Inferior parietal cortex (tissue), 1 donor: ENCODE data around the gene POLR2H.

Source experiments
- DNase-seq: peaks from one replicate; pipeline ENCODE4 v3.0.0-alpha.2; 2016; ENCODE audit errors: extremely low spot score

POLR2H gene

DNA sequence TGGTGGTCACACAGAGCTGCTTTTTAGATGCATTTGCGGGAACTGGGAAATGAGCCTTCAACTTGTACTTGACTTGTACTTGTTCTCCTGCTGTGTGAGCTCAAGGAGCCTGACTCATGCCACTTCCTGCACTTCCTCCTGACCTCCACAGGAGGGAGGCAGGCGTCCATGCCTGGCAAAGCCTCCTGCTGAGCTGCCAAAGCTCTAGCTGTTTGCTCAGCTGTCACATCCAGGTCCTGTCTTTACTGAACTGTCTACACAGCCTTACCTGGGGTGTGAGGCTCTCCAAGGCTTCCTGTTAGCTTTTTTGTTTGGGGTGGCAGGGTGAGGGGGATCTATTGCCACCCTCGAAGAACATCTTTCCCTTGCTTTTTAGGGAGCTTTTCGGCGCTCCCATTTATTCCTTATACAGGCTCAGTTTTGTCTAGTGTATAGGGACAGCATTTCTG is 10.1 kb downstream of the POLR2H start:
- peak; percentile 84 for DNase-seq

DNA sequence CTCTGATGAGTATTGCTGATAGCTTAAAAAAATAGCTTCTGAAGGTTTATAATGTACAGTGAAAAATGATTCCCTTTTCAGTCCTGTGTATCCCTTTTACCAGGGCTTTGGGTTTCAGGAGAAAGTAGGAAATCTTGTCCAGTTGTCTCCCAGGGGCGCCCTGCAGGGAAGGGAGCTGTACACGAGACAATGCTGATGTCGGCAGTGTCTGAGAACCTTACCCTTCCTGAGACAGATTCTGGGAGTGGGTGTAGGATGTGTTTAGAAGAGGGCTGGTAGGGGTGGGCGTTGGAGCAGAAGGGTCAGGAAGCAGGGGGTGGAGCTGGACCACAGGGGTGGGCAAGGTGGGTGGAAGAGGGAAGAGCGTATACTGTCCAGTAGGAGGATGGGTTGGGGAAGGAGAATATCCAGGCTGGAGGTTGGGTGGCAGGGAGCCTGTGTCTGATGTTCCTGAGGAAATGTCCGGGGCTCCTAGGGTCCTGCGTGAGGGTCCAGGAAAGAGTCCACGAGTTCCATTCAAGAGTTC is 10.8 kb downstream of the POLR2H start:
- no peak for DNase-seq

DNA sequence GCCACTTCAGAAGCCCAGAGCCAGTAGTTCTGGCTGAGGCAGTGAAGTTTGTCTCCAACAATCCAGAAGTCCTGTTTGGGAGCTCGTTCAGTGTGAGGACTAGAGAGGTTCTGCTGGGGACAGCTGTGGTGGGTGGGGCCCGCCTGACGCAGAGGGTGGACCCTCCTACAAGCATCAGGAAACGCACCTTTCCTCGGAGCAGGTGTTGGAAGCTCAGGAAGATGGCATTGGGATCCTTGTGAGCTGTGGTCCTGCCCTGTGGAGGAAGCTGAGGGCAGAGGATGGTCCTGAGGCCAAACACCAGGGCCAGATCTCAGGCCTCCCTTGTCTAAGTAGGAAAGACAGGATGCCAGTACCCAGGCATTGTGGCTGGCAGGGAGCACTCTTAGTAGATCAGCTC is 11.4 kb downstream of the POLR2H start:
- DNase-seq: no peak

DNA sequence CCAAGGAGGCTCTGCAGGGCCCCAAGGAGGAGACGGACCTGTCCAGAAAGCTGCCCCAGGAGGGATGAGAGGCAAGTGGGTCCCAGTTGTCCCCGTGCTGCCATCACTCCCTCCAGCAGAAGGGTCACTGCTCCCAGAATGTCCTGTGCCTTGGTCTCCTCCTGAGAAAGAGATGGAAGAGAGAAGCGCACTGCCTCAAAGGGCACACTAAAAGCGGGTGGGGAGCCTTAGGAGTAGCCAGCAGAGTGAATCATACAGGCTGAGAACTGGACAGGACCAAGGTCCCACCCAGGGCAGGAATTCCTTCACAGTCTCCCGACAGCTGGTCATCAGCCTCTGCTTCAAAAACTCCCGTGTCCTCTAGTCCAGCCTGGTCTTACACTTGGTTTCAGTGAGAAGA is 11.9 kb downstream of the POLR2H start:
- DNase-seq: no peak

DNA sequence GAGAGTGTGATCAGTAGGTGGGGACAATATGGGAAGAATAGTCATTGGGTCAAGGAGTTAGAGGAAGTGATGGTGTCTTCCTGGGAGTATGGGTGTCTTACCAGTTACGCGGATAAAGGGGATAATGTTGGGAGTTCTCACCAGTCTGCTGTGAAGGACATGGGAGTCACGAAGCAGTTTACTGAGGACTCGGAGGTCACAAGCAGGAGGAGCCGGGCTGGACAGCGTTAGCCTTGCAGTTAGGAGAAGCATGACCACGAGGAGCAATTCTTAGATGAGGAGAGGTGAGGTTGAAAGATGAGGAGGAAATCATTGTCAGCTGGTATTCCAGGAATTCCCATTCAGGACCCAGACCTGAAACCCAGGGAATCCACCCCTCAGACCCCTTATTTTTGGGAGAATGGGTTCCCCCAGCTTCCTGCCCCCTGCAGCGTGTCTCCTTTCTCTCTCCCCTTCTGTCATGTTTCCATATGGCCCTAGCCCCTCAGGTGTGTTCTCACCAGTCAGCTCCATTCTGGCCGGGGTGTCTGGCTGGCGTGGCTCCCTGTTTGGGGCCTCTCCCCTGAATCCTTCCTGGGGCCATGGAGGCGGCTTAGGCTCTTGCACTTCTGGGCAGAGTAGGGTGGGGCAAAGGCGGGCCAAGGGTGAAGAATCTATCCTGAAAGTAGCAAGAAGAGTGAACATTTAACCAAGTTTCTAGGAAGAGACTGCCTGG is 14.4 kb downstream of the POLR2H start:
- DNase-seq: no peak

DNA sequence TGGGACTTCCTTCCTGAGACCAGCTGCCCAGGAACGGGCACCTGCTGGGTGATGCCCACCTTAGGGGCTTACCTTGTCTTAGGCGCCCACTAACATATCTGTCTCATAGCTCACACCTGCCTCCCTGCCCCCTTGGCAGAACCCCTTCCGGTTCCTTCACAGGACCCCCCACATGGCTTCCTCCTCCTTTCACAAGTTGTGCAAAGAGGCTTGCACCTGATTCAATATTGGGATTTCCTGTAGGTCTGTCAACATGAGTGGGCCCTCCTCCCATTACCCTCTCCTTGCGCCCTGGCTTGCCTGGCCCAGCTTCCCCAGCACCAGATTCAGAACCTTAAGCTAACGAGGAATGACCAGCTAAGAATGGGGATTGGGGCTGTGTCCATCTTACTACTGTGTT is 15.9 kb downstream of the POLR2H start:
- no peak for DNase-seq

DNA sequence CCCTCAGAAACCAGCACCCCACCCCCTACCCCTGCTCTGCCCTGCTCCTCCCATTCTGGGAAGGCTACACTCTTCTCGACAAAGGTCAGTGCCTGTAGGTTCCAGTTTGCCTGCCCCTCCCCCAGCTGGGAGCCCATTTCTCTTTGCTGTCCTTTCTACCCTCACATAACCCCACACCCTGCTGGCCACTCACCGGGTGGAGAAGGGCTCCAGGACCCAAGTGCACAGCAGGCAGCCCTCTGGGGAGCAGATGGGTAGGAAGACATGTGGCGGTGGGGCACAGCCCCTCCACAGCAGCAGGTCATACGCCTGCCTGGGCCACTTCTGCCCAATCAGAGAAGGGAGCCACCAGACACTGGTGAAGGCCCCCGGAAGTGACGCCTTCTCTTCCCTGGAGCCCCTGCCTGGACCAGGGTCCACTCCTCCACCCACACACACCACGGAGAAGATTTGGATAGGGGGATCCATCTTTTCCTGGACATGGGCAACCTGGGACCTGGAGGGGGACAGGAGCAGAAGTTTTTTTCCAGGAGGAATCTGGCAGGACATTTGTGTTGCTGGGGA is 16.5 kb downstream of the POLR2H start, which contains the start of gene THPO:
Gene THPO, minus strand, starts transcription at position 326 of the 564 bp plus-strand sequence. CDS start 1,948 bp downstream, outside the sequence.
- no peak for DNase-seq

DNA sequence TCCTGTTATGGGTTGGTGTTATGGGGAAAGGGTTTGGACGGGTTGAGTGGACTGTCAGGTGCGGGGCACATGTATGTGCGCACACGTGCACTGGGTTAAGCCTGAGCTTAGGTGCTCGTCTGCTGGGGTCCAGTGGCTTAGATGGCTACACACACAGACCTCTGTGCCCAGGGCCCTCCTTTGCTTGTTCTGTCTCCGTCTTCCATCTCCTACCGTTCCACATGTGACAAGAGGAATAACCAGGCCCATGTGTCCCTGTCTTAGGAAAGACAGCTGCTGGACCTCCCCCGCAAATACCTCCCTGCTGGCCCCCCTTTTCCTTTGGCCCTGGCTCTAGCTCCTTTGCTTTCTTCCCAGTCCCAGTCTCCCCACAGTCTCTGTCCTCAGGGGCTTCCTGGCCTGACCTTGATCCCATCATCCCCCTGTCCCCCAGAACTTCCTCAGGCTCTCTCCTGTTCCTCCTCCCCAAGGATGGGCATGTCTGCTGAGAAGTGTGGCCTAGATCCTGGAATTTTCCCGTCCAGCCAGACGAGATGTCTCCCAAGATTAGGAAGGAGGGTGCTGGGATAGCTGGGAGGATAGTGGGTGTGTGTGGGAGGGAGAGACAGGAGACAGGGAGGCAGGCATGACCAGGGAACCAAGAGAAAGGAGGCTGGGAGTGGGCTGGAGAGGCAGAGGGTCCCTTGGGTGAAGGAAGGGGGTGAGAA is 17.3 kb downstream of the POLR2H start:
- no peak for DNase-seq

DNA sequence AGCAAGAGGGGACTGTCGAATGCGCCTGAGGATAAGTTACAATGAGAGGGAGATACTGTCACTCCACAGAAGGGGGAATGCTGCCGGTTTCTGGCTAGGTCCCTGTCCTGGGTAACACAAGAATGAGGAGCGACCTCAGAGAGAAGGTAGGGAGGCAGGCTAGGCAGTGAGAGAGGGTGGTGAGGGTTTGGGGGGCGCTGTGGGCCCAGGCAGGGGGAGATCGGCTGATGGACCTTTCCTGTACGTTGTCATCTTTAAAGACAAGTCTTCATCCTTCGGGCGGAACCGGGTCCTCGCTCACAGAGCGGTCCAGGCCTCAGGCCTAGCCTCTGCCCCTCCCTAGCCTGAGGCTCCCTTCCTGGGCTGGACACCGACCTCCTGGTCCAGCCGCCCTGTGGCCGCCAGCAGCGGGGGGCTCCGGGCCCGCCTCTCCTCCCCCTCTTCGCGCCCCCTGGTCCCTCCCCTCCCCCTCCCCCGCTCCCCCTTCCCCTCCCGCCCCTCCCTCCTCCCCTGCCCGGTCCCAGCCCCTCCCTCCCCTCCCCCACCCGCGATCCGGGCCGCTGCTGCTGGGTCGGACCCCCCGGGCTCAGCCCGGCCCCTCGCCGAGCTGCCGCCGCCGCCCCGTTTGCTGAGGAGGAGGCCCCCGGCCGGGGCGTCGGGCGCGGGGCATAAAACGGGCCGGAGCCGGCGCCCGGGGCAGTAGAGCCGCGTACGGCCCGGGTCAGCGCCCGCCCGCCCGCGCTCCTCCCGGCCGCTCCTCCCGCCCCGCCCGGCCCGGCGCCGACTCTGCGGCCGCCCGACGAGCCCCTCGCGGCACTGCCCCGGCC is 18.1 kb downstream of the POLR2H start, which contains the start of gene CHRD:
Gene CHRD, plus strand, starts transcription at position 697 of the 827 bp plus-strand sequence. CDS start 265 bp downstream, outside the sequence.
- DNase-seq: no peak

DNA sequence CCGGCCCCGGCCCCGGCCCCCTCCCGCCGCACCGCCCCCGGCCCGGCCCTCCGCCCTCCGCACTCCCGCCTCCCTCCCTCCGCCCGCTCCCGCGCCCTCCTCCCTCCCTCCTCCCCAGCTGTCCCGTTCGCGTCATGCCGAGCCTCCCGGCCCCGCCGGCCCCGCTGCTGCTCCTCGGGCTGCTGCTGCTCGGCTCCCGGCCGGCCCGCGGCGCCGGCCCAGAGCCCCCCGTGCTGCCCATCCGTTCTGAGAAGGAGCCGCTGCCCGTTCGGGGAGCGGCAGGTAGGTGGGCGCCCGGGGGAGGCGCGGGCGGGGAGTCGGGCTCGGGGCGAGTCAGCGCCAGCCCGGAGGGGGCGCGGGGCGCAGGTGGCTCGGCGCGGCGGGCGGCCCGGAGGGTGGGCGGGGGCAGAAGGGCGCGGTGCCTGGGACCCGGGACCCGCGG is 18.7 kb downstream of the POLR2H start:
- no peak for DNase-seq

DNA sequence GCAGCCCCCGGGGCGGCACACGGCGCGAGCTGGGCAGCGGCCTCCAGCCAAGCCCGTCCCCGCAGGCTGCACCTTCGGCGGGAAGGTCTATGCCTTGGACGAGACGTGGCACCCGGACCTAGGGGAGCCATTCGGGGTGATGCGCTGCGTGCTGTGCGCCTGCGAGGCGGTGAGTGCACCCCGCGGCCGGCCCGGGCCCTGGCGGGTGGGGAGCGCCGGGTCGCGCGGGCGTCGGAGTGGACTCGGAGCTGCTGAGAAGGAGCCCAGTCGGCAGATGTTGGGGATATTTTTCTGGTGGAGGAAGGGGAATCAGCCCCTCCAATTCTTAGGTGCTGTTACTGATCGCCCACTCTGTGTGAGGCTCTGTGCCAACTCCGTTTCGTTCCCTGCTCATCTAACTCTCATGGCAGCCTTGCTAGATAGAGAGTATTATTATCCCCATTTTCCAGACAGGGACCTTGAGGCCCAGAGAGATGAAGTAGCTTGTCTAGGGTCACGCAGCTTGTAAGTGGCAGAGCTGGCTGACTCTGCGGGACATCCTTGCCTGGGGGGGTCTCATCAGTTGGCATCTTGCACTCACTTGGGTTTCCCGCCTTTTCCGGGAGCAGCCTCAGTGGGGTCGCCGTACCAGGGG is 19.2 kb downstream of the POLR2H start:
- peak; percentile 36 for DNase-seq

DNA sequence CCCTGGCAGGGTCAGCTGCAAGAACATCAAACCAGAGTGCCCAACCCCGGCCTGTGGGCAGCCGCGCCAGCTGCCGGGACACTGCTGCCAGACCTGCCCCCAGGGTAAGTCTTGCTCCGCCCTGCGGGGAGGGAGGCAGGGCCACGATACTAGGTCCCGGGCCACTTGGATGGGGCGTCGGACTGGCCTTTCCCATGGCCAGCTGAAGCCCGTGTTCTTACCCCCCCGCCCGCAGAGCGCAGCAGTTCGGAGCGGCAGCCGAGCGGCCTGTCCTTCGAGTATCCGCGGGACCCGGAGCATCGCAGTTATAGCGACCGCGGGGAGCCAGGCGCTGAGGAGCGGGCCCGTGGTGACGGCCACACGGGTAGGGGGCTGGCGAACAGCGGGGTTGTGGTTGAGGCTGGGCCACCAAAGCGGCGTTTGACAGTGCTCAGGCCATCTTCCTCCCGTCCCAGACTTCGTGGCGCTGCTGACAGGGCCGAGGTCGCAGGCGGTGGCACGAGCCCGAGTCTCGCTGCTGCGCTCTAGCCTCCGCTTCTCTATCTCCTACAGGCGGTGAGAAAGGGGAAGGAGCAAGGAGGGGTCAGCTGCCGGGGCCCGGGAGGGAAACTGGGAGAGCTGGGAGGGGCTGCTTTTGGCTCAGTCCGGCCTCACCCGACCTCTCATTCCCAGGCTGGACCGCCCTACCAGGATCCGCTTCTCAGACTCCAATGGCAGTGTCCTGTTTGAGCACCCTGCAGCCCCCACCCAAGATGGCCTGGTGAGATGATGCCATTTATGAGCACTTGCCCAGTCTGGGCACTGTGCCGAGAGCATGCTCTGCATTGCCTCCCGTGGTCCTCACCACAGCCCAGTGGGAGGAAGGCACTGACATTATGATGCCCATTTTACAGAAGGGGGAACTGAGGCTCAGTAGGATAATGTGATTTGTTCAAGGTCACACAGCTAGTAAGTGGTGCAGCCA is 20.0 kb downstream of the POLR2H start:
- no peak for DNase-seq

DNA sequence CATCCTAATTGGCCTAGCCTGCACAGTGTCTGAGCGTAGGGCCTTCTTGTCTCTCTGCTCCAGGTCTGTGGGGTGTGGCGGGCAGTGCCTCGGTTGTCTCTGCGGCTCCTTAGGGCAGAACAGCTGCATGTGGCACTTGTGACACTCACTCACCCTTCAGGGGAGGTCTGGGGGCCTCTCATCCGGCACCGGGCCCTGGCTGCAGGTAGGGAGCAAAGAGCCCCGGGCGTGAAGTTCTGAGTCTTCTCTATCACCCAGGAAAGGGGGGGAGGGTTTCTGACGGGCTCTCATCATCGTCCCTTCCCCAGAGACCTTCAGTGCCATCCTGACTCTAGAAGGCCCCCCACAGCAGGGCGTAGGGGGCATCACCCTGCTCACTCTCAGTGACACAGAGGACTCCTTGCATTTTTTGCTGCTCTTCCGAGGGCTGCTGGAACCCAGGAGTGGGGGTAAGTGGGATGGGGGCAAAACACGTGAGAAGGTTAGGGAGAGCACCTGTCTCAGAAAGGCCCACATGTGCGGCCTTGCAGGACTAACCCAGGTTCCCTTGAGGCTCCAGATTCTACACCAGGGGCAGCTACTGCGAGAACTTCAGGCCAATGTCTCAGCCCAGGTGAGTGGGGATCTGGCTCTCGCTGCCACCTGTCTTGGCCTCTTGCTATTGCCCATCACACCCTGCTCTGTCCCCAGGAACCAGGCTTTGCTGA is 21.0 kb downstream of the POLR2H start:
- DNase-seq: no peak

DNA sequence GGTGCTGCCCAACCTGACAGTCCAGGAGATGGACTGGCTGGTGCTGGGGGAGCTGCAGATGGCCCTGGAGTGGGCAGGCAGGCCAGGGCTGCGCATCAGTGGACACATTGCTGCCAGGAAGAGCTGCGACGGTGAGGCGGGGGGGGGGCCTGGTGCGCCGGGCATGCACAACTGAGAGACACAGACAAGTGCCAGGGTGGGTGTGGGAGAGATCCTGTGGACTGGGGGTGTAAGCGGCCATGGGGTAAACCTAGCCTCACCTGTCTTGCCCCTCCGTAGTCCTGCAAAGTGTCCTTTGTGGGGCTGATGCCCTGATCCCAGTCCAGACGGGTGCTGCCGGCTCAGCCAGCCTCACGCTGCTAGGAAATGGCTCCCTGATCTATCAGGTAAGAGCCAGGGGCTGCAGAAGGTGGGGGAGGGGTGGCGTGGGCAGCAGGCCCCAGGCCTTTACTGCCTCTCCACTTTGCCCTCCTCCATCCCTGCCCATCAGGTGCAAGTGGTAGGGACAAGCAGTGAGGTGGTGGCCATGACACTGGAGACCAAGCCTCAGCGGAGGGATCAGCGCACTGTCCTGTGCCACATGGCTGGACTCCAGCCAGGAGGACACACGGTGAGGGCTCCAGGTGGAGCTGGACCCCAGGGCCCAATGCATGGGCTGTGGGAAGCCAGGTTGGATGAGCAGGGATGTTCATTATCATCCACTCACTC is 21.7 kb downstream of the POLR2H start:
- no peak for DNase-seq

DNA sequence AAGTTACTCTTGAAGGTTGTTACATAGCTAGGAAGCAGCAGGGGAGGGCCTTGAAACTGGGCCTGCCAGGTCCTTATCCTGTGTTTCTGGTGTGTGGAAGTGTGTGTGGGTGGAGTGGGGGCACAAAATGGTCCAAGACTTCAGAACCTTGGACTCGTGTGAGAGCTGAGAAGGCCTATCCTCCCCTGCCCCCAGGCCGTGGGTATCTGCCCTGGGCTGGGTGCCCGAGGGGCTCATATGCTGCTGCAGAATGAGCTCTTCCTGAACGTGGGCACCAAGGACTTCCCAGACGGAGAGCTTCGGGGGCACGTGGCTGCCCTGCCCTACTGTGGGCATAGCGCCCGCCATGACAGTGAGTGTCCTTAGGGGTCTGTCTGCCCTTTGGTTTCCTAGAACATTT is 22.8 kb downstream of the POLR2H start:
- DNase-seq: no peak

DNA sequence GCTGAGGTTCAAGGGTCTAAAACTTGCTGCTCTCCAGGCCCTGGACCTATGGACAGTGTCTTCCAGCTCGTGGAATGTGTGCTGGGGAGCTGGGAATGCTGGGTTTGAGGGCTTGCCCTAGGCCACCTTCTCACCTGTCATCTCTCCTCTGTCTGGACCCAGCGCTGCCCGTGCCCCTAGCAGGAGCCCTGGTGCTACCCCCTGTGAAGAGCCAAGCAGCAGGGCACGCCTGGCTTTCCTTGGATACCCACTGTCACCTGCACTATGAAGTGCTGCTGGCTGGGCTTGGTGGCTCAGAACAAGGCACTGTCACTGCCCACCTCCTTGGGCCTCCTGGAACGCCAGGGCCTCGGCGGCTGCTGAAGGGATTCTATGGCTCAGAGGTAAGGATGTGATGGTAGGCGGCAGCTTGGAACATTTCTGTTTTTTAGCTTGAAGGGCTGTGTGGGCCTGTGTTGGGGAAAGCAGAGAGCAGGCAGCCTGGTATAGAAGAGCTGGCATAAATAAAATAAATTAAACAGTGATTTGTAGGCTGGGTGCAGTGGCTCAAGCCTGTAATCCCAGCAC is 23.4 kb downstream of the POLR2H start:
- DNase-seq: no peak

DNA sequence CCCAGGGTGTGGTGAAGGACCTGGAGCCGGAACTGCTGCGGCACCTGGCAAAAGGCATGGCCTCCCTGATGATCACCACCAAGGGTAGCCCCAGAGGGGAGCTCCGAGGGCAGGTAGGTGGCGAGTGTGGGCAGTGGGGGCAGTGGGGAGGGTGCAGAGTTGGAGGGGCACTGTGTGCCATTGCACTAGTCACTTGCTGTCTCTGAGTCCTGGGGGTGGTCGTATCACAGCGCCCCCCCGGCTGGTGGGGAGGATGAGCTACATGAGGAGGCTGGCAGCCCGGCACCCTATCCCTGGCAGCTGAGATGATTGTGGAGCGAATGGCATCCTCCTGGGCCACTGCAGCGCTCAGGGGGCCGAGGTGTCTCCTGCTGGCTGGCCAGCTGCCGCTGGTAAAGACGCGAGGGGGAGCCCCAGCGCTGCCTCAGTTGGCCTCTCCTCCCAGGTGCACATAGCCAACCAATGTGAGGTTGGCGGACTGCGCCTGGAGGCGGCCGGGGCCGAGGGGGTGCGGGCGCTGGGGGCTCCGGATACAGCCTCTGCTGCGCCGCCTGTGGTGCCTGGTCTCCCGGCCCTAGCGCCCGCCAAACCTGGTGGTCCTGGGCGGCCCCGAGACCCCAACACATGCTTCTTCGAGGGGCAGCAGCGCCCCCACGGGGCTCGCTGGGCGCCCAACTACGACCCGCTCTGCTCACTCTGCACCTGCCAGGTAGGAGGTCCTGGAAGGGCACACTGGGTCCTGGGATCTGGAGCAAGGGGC is 24.7 kb downstream of the POLR2H start:
- DNase-seq: no peak
